Measurements from ENCODE around the gene IL1F10.

The IL1F10 gene

GRCh38 chr2:113112871-113113270 is 45.1 kb downstream of the IL1F10 start:
- no peak for DNase-seq (ENCODE audit: low read depth)

- DNase-seq (ENCODE audit: low read depth): no peak
Observed at GRCh38 chr2:113113807-113114206, 46.0 kb downstream of the IL1F10 start.

GRCh38 chr2:113114224-113114945 is 46.6 kb downstream of the IL1F10 start:
- no peak for DNase-seq (ENCODE audit: low read depth)

GRCh38 chr2:113114996-113115395 is 47.2 kb downstream of the IL1F10 start:
- no peak for DNase-seq (ENCODE audit: low read depth)

GRCh38 chr2:113116100-113116958 is 48.6 kb downstream of the IL1F10 start:
- DNase-seq (ENCODE audit: low read depth): no peak

- no peak for DNase-seq (ENCODE audit: low read depth)
Observed at GRCh38 chr2:113117541-113118262, 49.9 kb downstream of the IL1F10 start.

GRCh38 chr2:113118263-113118657 is 50.5 kb downstream of the IL1F10 start:
- no peak for DNase-seq (ENCODE audit: low read depth)

- no peak for DNase-seq (ENCODE audit: low read depth)
Observed at GRCh38 chr2:113119111-113119510, 51.3 kb downstream of the IL1F10 start.

GRCh38 chr2:113120861-113121260 is 53.1 kb downstream of the IL1F10 start:
- no peak for DNase-seq (ENCODE audit: low read depth)

- DNase-seq (ENCODE audit: low read depth): no peak
Observed at GRCh38 chr2:113122364-113122763, 54.6 kb downstream of the IL1F10 start.

GRCh38 chr2:113123726-113124125 is 56.0 kb downstream of the IL1F10 start:
- no peak for DNase-seq (ENCODE audit: low read depth)

- DNase-seq (ENCODE audit: low read depth): no peak
Observed at GRCh38 chr2:113124181-113124961, 56.6 kb downstream of the IL1F10 start.
